Mammary epithelial cell (primary cell): ENCODE results near the gene ANXA9.

ENCODE experiments used
- CTCF ChIP-seq, 2 donors: IDR thresholded peaks in 1 of 2; conservative IDR thresholded peaks in 1 of 2; 2 replicates each; pipeline ENCODE4 v1.5.1; 2011 to 2012; ENCODE audit warnings: inconsistent platforms in 2 of 2, low read length in 2 of 2, mild to moderate bottlenecking in 2 of 2, control low read depth in 1 of 2, low read depth in 1 of 2; ENCODE audit not compliant: insufficient read depth in 1 of 2; ENCODE audit errors: extremely low read depth in 1 of 2
- EZH2 ChIP-seq: IDR thresholded peaks from 2 replicates; pipeline ENCODE4 v1.6.1; 2012; ENCODE audit warnings: low read length, inconsistent platforms, borderline replicate concordance

- TF ChIP-seq EZH2 = no peak
- no peak for TF ChIP-seq CTCF (conservative IDR thresholded peaks at IDR 0.05 in 1 of 2, IDR thresholded peaks at IDR 0.05 in 1 of 2; ENCODE audit: extremely low read depth in 1 of 2, insufficient read depth in 1 of 2, low read depth in 1 of 2, low read length in 2 of 2)
Observed at GRCh38 chr1:150976879-150977694, 5.0 kb upstream of the ANXA9 start.
